Effector memory CD8-positive, alpha-beta T cell (primary cell): ENCODE data around the gene GLDN.

Experiments used
- ATAC-seq: fragments of 150-1000 bp; cut with Tn5 transposase; replicated peaks from 2 replicates; pipeline ENCODE4 v1.10.0; 2021; ENCODE audit warnings: mild to moderate bottlenecking, moderate library complexity
- DNase-seq, 3 experiments: peaks; one replicate each; pipeline ENCODE4 v3.0.0; 2021
- H3K27ac Mint-ChIP-seq, 2 donors: one replicate each; pipeline ENCODE4 v1.8.0; 2022; ENCODE audit warnings: mild to moderate bottlenecking in 2 of 2, mixed read lengths in 2 of 2, moderate library complexity in 2 of 2
- H3K27me3 Mint-ChIP-seq, 2 donors: one replicate each; pipeline ENCODE4 v1.8.0; 2022; ENCODE audit warnings: mixed read lengths in 2 of 2
- H3K36me3 Mint-ChIP-seq: one replicate; pipeline ENCODE4 v1.8.0; 2022; ENCODE audit warnings: mild to moderate bottlenecking, moderate library complexity, mixed read lengths; ENCODE audit not compliant: insufficient read depth
- H3K4me1 Mint-ChIP-seq, 2 donors: one replicate each; pipeline ENCODE4 v1.8.0; 2022; ENCODE audit warnings: low read depth in 2 of 2, mixed read lengths in 2 of 2
- H3K4me3 Mint-ChIP-seq, 2 donors: one replicate each; pipeline ENCODE4 v1.8.0; 2022; ENCODE audit warnings: mild to moderate bottlenecking in 2 of 2, mixed read lengths in 2 of 2, moderate library complexity in 2 of 2
- H3K9me3 Mint-ChIP-seq, 2 donors: one replicate each; pipeline ENCODE4 v1.8.0; 2022; ENCODE audit warnings: mixed read lengths in 2 of 2

The GLDN gene

GRCh38 chr15:51314391-51315337 is 26.8 kb upstream of the GLDN start:
- no peak for DNase-seq
- Mint-ChIP-seq H3K27ac (no peak overlapping the region), H3K4me3 (no peak overlapping the region), H3K9me3 (no peaks in the 10 kb centered on the region), H3K27me3 (peaks cover 12 to 19% of the 10 kb centered on the region in 2 donors), H3K4me1 (no peaks in the 10 kb centered on the region), H3K36me3 (no peaks in the 10 kb centered on the region)
- no peak for ATAC-seq

- H3K4me3 Mint-ChIP-seq = no peak overlapping the region
These were observed 25.7 kb upstream of the GLDN start for GRCh38 chr15:51315726-51316125.

DNA sequence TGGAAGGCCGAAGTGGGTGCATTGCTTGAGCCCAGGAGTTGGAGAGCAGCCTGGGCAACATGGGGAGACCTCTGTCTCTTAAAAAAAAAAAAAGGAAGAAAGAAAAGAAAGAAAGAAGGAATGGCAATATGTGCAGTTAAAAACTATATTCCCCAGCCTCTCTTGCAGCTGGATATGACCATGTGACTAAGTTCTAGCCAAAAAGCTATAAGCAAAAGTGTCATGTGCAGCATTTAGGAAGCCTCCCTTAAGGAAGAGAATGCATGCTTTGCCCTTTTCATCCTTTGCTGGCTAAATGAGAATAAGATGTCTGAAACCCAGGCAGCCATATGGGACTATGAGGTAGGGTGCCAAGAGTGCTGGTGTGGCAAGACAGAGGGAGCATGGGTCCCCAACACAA is 24.8 kb upstream of the GLDN start:
- no peak overlapping the region for H3K27ac Mint-ChIP-seq

More at GRCh38 chr15:51315726-51316125, 25.7 kb upstream of the GLDN start:
- no peaks in the 10 kb centered on the region for H3K36me3 Mint-ChIP-seq
- no peaks in the 10 kb centered on the region for H3K9me3 Mint-ChIP-seq
- DNase-seq (no peak), ATAC-seq (no peak)
- H3K27me3 Mint-ChIP-seq = peaks cover 17 to 28% of the 10 kb centered on the region in 2 donors
- H3K4me1 Mint-ChIP-seq = no peaks in the 10 kb centered on the region
- H3K27ac Mint-ChIP-seq = no peak overlapping the region

GRCh38 chr15:51318382-51319150 is 22.9 kb upstream of the GLDN start:
- H3K27ac Mint-ChIP-seq = no peak overlapping the region
- H3K9me3 Mint-ChIP-seq = no peaks in the 10 kb centered on the region
- H3K36me3 Mint-ChIP-seq = no peaks in the 10 kb centered on the region
- no peak overlapping the region for H3K4me3 Mint-ChIP-seq
- H3K27me3 Mint-ChIP-seq = peaks cover 10 to 37% of the 10 kb centered on the region in 2 donors
- ATAC-seq (no peak), DNase-seq (no peak)
- H3K4me1 Mint-ChIP-seq = no peaks in the 10 kb centered on the region

More for the DNA sequence above, 24.8 kb upstream of the GLDN start:
- Mint-ChIP-seq H3K4me1 (no peaks in the 10 kb centered on the region), H3K4me3 (no peak overlapping the region), H3K36me3 (no peaks in the 10 kb centered on the region), H3K27me3 (peaks cover 17 to 37% of the 10 kb centered on the region in 2 donors), H3K9me3 (no peaks in the 10 kb centered on the region)
- no peak for ATAC-seq
- DNase-seq = no peak

DNA sequence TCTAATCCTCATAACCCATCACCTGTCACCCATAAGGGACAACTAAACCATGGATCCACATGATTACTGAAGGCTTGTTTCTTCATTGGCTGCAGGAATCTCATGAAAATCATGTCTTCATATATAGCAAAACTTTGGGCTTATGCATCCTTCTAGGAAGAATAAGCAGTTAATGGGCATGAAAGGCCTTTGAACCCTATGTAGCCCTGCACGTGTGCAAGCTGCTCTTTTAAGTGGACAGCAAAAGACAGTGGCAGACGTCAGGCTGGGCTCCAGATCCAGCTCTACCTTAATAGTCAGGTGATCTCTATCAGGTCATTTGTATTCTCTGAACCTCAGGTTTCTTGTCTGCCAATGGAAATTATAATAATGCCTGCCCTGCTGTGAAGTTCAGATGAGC is 21.9 kb upstream of the GLDN start:
- Mint-ChIP-seq H3K27me3 (peaks cover 10 to 44% of the 10 kb centered on the region in 2 donors), H3K9me3 (no peaks in the 10 kb centered on the region), H3K27ac (no peak overlapping the region), H3K36me3 (no peaks in the 10 kb centered on the region), H3K4me1 (no peaks in the 10 kb centered on the region), H3K4me3 (no peak overlapping the region)
- ATAC-seq (no peak), DNase-seq (no peak)

GRCh38 chr15:51320843-51321242 is 20.6 kb upstream of the GLDN start:
- H3K4me1 Mint-ChIP-seq = no peaks in the 10 kb centered on the region
- H3K9me3 Mint-ChIP-seq = no peaks in the 10 kb centered on the region
- no peak for DNase-seq
- no peak overlapping the region for H3K27ac Mint-ChIP-seq
- H3K4me3 Mint-ChIP-seq = no peak overlapping the region
- H3K27me3 Mint-ChIP-seq = peaks cover 10 to 44% of the 10 kb centered on the region in 2 donors
- ATAC-seq = no peak
- no peaks in the 10 kb centered on the region for H3K36me3 Mint-ChIP-seq

DNA sequence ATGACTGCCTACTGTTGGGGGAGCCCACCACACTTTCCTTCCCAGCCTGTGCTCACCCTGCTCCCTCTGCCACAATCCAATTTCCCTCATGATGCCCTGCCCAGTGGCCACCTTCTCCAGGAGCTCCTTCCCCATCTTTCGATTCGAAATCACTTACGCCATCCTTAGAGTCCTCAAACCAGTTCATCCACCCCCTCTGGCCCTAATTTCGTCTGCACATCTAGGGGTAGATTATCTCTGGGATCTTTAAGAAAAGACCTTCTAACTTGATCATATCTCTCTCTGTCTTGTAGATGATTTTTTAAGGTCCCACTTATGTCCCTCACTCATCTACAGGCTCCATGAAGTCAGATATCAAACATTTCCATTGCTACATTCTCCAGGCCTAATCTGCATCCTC is 20.1 kb upstream of the GLDN start:
- H3K27ac Mint-ChIP-seq = no peak overlapping the region
- H3K4me1 Mint-ChIP-seq = no peaks in the 10 kb centered on the region
- no peaks in the 10 kb centered on the region for H3K9me3 Mint-ChIP-seq
- no peak overlapping the region for H3K4me3 Mint-ChIP-seq
- no peaks in the 10 kb centered on the region for H3K36me3 Mint-ChIP-seq
- peaks cover 10 to 44% of the 10 kb centered on the region in 2 donors for H3K27me3 Mint-ChIP-seq
- DNase-seq = no peak
- no peak for ATAC-seq

GRCh38 chr15:51322621-51323296 is 18.7 kb upstream of the GLDN start:
- Mint-ChIP-seq H3K4me3 (no peak overlapping the region), H3K4me1 (no peaks in the 10 kb centered on the region), H3K36me3 (no peaks in the 10 kb centered on the region), H3K27ac (no peak overlapping the region), H3K9me3 (no peaks in the 10 kb centered on the region), H3K27me3 (peaks cover 10 to 44% of the 10 kb centered on the region in 2 donors)
- no peak for DNase-seq
- no peak for ATAC-seq

DNA sequence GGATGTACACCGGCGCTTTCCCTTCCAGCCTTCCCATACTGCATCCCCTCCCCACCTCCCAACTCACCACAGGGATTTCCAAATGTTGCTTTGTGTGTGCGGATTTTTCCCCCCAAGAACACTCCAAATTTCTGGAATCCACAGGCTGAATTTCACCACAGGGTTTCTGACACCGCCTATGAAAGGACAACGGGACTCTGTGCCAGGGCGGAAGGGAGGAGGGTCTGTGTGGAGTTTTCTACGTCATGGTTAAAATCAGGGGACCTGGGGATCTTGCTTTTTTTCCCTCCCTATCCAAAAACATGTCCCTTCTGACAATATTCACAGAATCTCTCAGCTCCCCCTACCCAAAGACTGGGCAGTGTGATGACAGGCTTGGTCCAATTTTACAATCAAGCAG is 17.7 kb upstream of the GLDN start:
- no peak overlapping the region for H3K27ac Mint-ChIP-seq

GRCh38 chr15:51325167-51325566 is 16.3 kb upstream of the GLDN start:
- Mint-ChIP-seq H3K27ac (no peak overlapping the region), H3K9me3 (no peaks in the 10 kb centered on the region), H3K4me3 (no peak overlapping the region), H3K36me3 (no peaks in the 10 kb centered on the region), H3K4me1 (no peaks in the 10 kb centered on the region), H3K27me3 (peaks cover 6 to 39% of the 10 kb centered on the region in 2 donors)
- no peak for ATAC-seq
- DNase-seq = no peak

More for the DNA sequence above, 17.7 kb upstream of the GLDN start:
- no peaks in the 10 kb centered on the region for H3K9me3 Mint-ChIP-seq
- no peaks in the 10 kb centered on the region for H3K36me3 Mint-ChIP-seq
- H3K27me3 Mint-ChIP-seq = peaks cover 10 to 42% of the 10 kb centered on the region in 2 donors
- H3K4me1 Mint-ChIP-seq = no peaks in the 10 kb centered on the region
- DNase-seq (no peak), ATAC-seq (no peak)
- no peak overlapping the region for H3K4me3 Mint-ChIP-seq

DNA sequence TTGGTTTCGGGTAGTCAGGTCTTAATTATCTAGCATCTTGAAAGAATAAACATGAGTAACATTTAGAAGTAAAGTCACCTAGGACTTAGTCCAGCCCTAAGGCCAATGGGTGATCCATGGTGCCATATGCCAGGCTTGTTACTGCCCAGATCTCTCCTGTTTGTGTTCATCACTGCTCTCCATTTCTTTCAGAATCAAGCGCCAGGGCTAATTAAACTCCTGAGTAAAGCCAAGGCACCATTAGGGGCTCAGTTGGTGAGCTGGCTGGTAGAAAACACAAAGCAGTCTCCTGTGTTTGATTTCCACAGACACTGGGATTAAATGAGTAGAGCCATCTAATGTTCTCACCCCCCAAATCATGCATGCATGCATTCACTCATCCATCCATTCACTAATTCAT is 14.4 kb upstream of the GLDN start:
- H3K4me3 Mint-ChIP-seq = no peak overlapping the region
- peaks cover 6 to 22% of the 10 kb centered on the region in 2 donors for H3K27me3 Mint-ChIP-seq
- DNase-seq (no peak), ATAC-seq (no peak)
- no peaks in the 10 kb centered on the region for H3K4me1 Mint-ChIP-seq
- no peaks in the 10 kb centered on the region for H3K9me3 Mint-ChIP-seq
- H3K36me3 Mint-ChIP-seq = no peaks in the 10 kb centered on the region
- no peak overlapping the region for H3K27ac Mint-ChIP-seq

DNA sequence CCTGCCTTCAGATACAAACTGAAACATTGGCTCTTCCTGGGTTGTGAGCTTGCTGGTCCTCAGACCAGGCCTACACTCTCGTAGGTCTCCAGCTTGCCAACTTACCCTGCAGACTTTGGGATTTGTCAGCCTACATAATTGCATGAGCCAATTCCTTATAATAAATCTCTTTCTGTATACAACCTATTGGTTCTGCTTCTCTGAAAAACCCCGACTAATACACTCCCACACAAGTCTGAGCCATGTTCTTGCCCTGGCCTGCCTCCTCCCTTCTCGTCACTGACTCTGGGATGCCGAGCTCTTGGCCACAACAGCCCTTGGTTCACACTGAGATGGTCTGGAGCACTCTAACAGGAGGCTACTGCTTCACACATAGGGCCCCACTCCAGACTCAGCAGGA is 12.5 kb upstream of the GLDN start:
- Mint-ChIP-seq H3K27me3 (peaks cover 6 to 9% of the 10 kb centered on the region in 2 donors), H3K4me1 (no peaks in the 10 kb centered on the region), H3K9me3 (no peaks in the 10 kb centered on the region), H3K27ac (no peak overlapping the region), H3K4me3 (no peak overlapping the region), H3K36me3 (no peaks in the 10 kb centered on the region)
- DNase-seq (no peak), ATAC-seq (no peak)

- Mint-ChIP-seq H3K4me3 (no peak overlapping the region), H3K27me3 (peaks cover 6 to 13% of the 10 kb centered on the region in 2 donors), H3K4me1 (no peaks in the 10 kb centered on the region), H3K9me3 (no peaks in the 10 kb centered on the region), H3K27ac (no peak overlapping the region), H3K36me3 (no peaks in the 10 kb centered on the region)
- no peak for ATAC-seq
- DNase-seq = no peak
These were observed 10.3 kb upstream of the GLDN start for GRCh38 chr15:51331141-51331540.
